ENCODE data around the gene DMXL1.

The DMXL1 gene

GRCh38 chr5:119286511-119287488, 215.9 kb downstream of the DMXL1 start:
- DNase-seq (ENCODE audit: low read depth in 2 of 2, low spot score in 1 of 2), result no peak

GRCh38 chr5:119287547-119288111, 216.7 kb downstream of the DMXL1 start:
- no peak for DNase-seq (ENCODE audit: low read depth in 2 of 2, low spot score in 1 of 2)

GRCh38 chr5:119288379-119289033, 217.6 kb downstream of the DMXL1 start:
- no peak for DNase-seq (ENCODE audit: low read depth in 2 of 2, low spot score in 1 of 2)

GRCh38 chr5:119289438-119290044, 218.7 kb downstream of the DMXL1 start:
- no peak for DNase-seq (ENCODE audit: low read depth in 2 of 2, low spot score in 1 of 2)

- no peak for DNase-seq (ENCODE audit: low read depth in 2 of 2, low spot score in 1 of 2)
These were observed 219.3 kb downstream of the DMXL1 start for GRCh38 chr5:119290161-119290569.

- DNase-seq (ENCODE audit: low read depth in 2 of 2, low spot score in 1 of 2), result no peak
These were observed 219.7 kb downstream of the DMXL1 start for GRCh38 chr5:119290607-119291006.

GRCh38 chr5:119291056-119291455, 220.2 kb downstream of the DMXL1 start:
- no peak for DNase-seq (ENCODE audit: low read depth in 2 of 2, low spot score in 1 of 2)

GRCh38 chr5:119291877-119292276, 221.0 kb downstream of the DMXL1 start:
- no peak for DNase-seq (ENCODE audit: low read depth in 2 of 2, low spot score in 1 of 2)

- no peak for DNase-seq (ENCODE audit: low read depth in 2 of 2, low spot score in 1 of 2)
These were observed 222.0 kb downstream of the DMXL1 start for GRCh38 chr5:119292701-119293515.

GRCh38 chr5:119293516-119293829, 222.6 kb downstream of the DMXL1 start:
- DNase-seq (ENCODE audit: low read depth in 2 of 2, low spot score in 1 of 2), result no peak

Measured in stimulated activated CD8-positive, alpha-beta memory T cell treated with anti-CD3 and anti-CD28 coated beads, Interleukin-4, amount 100 ng/mL, for 1 hour (primary cell).